ENCODE measurements around the gene GPR39.

GRCh38 chr2:132667706-132668105, 251.1 kb downstream of the GPR39 start:
- no peak for TF ChIP-seq CTCF (IDR thresholded peaks at IDR 0.05)
- no peak for TF ChIP-seq ZFX (IDR thresholded peaks at IDR 0.05; ENCODE audit: borderline replicate concordance)

All from 22Rv1 (cell line).